ENCODE data around the gene IL6ST.
"Not testable (repeated sequence)": the region's sequence is repeated elsewhere in the genome, so short reads cannot be mapped to it uniquely, and the experiment has no call there.

IL6ST gene

GRCh38 chr5:56003679-56004078 lies 8.9 kb upstream of the IL6ST start:
- DNase-seq: no peak

- no peak for DNase-seq
Observed at GRCh38 chr5:56003179-56003578, 8.4 kb upstream of the IL6ST start.

- DNase-seq: no peak
Observed at GRCh38 chr5:56002303-56002702, 7.5 kb upstream of the IL6ST start.

- not testable (repeated sequence) for DNase-seq
Observed at GRCh38 chr5:56000221-56000620, 5.5 kb upstream of the IL6ST start.

- DNase-seq: no peak
Observed at GRCh38 chr5:55998966-55999365, 4.2 kb upstream of the IL6ST start.

- no peak for DNase-seq
Observed at GRCh38 chr5:55997742-55998351, 3.1 kb upstream of the IL6ST start.

- DNase-seq: peak; percentile 50
Observed at GRCh38 chr5:55994998-55995914, 493 bp upstream of the IL6ST start.

GRCh38 chr5:55993731-55994494 lies 850 bp downstream of the IL6ST start:
- no peak for DNase-seq

GRCh38 chr5:55993013-55993412 lies 1.8 kb downstream of the IL6ST start:
- no peak for DNase-seq

- DNase-seq: no peak
Observed at GRCh38 chr5:55991768-55992486, 2.8 kb downstream of the IL6ST start.

- DNase-seq: not testable (repeated sequence)
Observed at GRCh38 chr5:55990895-55991294, 3.9 kb downstream of the IL6ST start.

GRCh38 chr5:55989860-55990259 lies 4.9 kb downstream of the IL6ST start:
- DNase-seq: no peak

- DNase-seq: no peak
Observed at GRCh38 chr5:55988979-55989638, 5.7 kb downstream of the IL6ST start.

GRCh38 chr5:55988428-55988827 lies 6.3 kb downstream of the IL6ST start:
- not testable (repeated sequence) for DNase-seq

- no peak for DNase-seq
Observed at GRCh38 chr5:55986931-55987330, 7.8 kb downstream of the IL6ST start.

GRCh38 chr5:55985181-55985580 lies 9.6 kb downstream of the IL6ST start:
- no peak for DNase-seq

- no peak for DNase-seq
Observed at GRCh38 chr5:55983986-55984385, 10.8 kb downstream of the IL6ST start.

GRCh38 chr5:55982957-55983381 lies 11.8 kb downstream of the IL6ST start:
- DNase-seq: no peak

GRCh38 chr5:55973296-55973695 lies 21.5 kb downstream of the IL6ST start:
- no peak for DNase-seq

GRCh38 chr5:55969956-55970355 lies 24.8 kb downstream of the IL6ST start:
- no peak for DNase-seq

GRCh38 chr5:55966284-55966683 lies 28.5 kb downstream of the IL6ST start:
- DNase-seq: no peak

- no peak for DNase-seq
Observed at GRCh38 chr5:55965525-55965924, 29.2 kb downstream of the IL6ST start.

Measured in NCI-H2081 treated with DMSO at 0.1 percent for 48 hours (cell line).